ENCODE measurements around the gene ASPSCR1. TPM values are rescaled to one million over a fixed set of nuclear protein-coding genes. Genes with fewer than 3 reads are reported as not detected.

The ASPSCR1 gene
- total and polyA plus RNA-seq, 2 of the 13 experiments (the other 11 are each of a cell fraction or from before 2014, with no cell fraction given) = 274 to 314 TPM

GRCh38 chr17:82065638-82066303 is 88.3 kb downstream of the ASPSCR1 start, which contains the start of gene DUS1L (continued):
- peak; percentile 98 for TF ChIP-seq ZNF784 (CRISPR knock-in tag; IDR thresholded peaks at IDR 0.05; ENCODE audit: borderline replicate concordance)
- no peak for TF ChIP-seq HNF1A (IDR thresholded peaks at IDR 0.05; ENCODE audit: low read depth)
- peak; percentile 71; the same call in 1 of the 2 replicates for TF ChIP-seq HNF1A (CRISPR knock-in tag; IDR thresholded peaks at IDR 0.05; ENCODE audit: borderline replicate concordance)
- TF ChIP-seq KMT2B (CRISPR knock-in tag; IDR thresholded peaks at IDR 0.05) = peak; percentile 84
- peak; percentile 98 for TF ChIP-seq KMT2A (CRISPR knock-in tag; IDR thresholded peaks at IDR 0.05)
- TF ChIP-seq ZNF724P (CRISPR knock-in tag; IDR thresholded peaks at IDR 0.05; ENCODE audit: borderline replicate concordance) = peak; percentile 73; the same call in 1 of the 2 replicates
- 0 out of 2 replicates have a peak, but pooled peaks have one; percentile 39 for TF ChIP-seq CREB1 (IDR thresholded peaks at IDR 0.05)
- no peak for TF ChIP-seq CREB1 (CRISPR knock-in tag; IDR thresholded peaks at IDR 0.05)
- no peak; the same call in 1 of the 2 replicates for TF ChIP-seq ZFP82 (CRISPR knock-in tag; IDR thresholded peaks at IDR 0.05; ENCODE audit: borderline replicate concordance)
- no peak for TF ChIP-seq SCMH1 (CRISPR knock-in tag; IDR thresholded peaks at IDR 0.05; ENCODE audit: borderline replicate concordance)
- TF ChIP-seq ZNF674 (CRISPR knock-in tag; IDR thresholded peaks at IDR 0.05; ENCODE audit: low read depth) = 0 out of 2 replicates have a peak, but pooled peaks have one; percentile 70
- TF ChIP-seq ZFP37 (CRISPR knock-in tag; IDR thresholded peaks at IDR 0.05; ENCODE audit: borderline replicate concordance) = no peak
- peak; percentile 95 for TF ChIP-seq STAT5B (CRISPR knock-in tag; IDR thresholded peaks at IDR 0.05)
- peak; percentile 87 for TF ChIP-seq NFATC3 (CRISPR knock-in tag; IDR thresholded peaks at IDR 0.05)
- TF ChIP-seq FOXM1 (CRISPR knock-in tag; IDR thresholded peaks at IDR 0.05) = peak; percentile 65; the same call in 1 of the 2 replicates
- peak; percentile 82; the same call in 1 of the 2 replicates for TF ChIP-seq ZNF589 (CRISPR knock-in tag; conservative IDR thresholded peaks at IDR 0.05)
- TF ChIP-seq SMAD3 (CRISPR knock-in tag; IDR thresholded peaks at IDR 0.05) = peak; percentile 67; the same call in 1 of the 2 replicates
- peak; percentile 49; the same call in 1 of the 2 replicates for TF ChIP-seq HIC2 (CRISPR knock-in tag; IDR thresholded peaks at IDR 0.05; ENCODE audit: low read depth)
- peak; percentile 52 for TF ChIP-seq FOSL2 (CRISPR knock-in tag; IDR thresholded peaks at IDR 0.05)
- peak; percentile 97 for TF ChIP-seq ZHX1 (CRISPR knock-in tag; IDR thresholded peaks at IDR 0.05; ENCODE audit: low read depth)
- TF ChIP-seq ZNF30 (CRISPR knock-in tag; IDR thresholded peaks at IDR 0.05) = no peak
